ENCODE data around the gene HDAC4.

DNA sequence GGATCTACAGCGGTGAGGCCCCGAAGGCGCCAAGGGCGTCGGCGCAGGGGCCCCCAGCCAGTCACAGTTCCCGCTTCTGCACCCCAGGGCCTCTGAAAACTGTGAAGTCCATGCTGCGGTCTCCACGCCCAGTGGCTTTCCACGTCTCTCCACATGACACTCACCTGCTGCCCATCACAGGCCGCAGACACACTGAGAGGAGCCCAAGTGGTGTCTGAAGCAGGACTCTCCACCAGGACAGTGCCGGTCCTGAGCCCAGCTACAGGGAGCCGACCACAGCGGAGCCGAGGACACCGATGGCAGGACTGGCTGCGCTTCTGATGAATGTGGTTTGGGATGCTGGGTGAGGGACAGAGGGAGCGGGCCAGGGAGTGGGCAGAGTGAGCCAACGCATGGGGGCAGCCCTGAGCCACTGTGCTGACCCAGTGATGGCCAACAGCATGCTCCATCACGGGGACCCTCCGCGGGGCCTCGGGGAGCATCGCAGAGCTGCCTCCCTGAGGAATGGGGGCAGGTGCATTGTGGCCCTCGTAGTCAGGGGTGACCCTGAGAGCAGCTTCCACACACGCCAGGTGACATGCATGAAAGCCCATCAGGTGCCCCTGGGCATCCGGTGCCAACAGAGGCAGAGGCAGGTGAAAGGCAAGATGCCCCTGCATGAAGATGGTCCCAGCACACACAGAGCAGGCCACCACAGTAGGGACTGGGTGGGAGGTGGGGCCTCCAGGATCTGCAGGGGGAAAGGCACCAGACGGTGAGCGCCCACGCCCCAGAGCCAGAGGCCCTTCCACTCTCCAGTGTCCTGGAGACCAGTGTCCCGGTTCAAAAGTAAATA, 116.6 kb downstream of the HDAC4 start:
- no peak for TF ChIP-seq POLR2A (IDR thresholded peaks at IDR 0.05)
- TF ChIP-seq, protein P1, sequence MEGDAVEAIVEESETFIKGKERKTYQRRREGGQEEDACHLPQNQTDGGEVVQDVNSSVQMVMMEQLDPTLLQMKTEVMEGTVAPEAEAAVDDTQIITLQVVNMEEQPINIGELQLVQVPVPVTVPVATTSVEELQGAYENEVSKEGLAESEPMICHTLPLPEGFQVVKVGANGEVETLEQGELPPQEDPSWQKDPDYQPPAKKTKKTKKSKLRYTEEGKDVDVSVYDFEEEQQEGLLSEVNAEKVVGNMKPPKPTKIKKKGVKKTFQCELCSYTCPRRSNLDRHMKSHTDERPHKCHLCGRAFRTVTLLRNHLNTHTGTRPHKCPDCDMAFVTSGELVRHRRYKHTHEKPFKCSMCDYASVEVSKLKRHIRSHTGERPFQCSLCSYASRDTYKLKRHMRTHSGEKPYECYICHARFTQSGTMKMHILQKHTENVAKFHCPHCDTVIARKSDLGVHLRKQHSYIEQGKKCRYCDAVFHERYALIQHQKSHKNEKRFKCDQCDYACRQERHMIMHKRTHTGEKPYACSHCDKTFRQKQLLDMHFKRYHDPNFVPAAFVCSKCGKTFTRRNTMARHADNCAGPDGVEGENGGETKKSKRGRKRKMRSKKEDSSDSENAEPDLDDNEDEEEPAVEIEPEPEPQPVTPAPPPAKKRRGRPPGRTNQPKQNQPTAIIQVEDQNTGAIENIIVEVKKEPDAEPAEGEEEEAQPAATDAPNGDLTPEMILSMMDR (IDR thresholded peaks at IDR 0.05): no peak
